ENCODE results near the gene ZXDC. TPM values are rescaled to one million over a fixed set of nuclear protein-coding genes. Genes with fewer than 3 reads are reported as not detected.

ZXDC gene
- total RNA-seq, 1 donor from 2014 or later = 31.8 TPM

- no peak for TF ChIP-seq CTCF (IDR thresholded peaks at IDR 0.05)
- no peaks in the 10 kb centered on the region for H3K9me3 Mint-ChIP-seq (ENCODE audit: unreplicated experiment)
- H3K4me3 Mint-ChIP-seq (ENCODE audit: unreplicated experiment) = no peak overlapping the region
- peak; percentile 83 for DNase-seq (ENCODE audit: extremely low spot score, unreplicated experiment)
- peaks cover 12% of the 10 kb centered on the region for H3K36me3 Mint-ChIP-seq (ENCODE audit: unreplicated experiment)
- H3K4me1 Mint-ChIP-seq (ENCODE audit: unreplicated experiment) = peaks cover 2% of the 10 kb centered on the region
- no peaks in the 10 kb centered on the region for H3K27me3 Mint-ChIP-seq (ENCODE audit: unreplicated experiment)
- H3K27ac Mint-ChIP-seq (ENCODE audit: unreplicated experiment) = no peak overlapping the region
Measured at GRCh38 chr3:126433496-126434263, 42.0 kb downstream of the ZXDC start.

- Mint-ChIP-seq H3K4me1 (ENCODE audit: unreplicated experiment) (peaks cover 2% of the 10 kb centered on the region), H3K27ac (ENCODE audit: unreplicated experiment) (no peak overlapping the region), H3K4me3 (ENCODE audit: unreplicated experiment) (no peak overlapping the region), H3K36me3 (ENCODE audit: unreplicated experiment) (peaks cover 12% of the 10 kb centered on the region), H3K27me3 (ENCODE audit: unreplicated experiment) (no peaks in the 10 kb centered on the region), H3K9me3 (ENCODE audit: unreplicated experiment) (no peaks in the 10 kb centered on the region)
- peak; percentile 78 for DNase-seq (ENCODE audit: extremely low spot score, unreplicated experiment)
- no peak for TF ChIP-seq CTCF (IDR thresholded peaks at IDR 0.05)
Measured at GRCh38 chr3:126433105-126433430, 42.6 kb downstream of the ZXDC start.

- no peak for TF ChIP-seq CTCF (IDR thresholded peaks at IDR 0.05)
- H3K27me3 Mint-ChIP-seq (ENCODE audit: unreplicated experiment) = no peaks in the 10 kb centered on the region
- peaks cover 2% of the 10 kb centered on the region for H3K4me1 Mint-ChIP-seq (ENCODE audit: unreplicated experiment)
- H3K4me3 Mint-ChIP-seq (ENCODE audit: unreplicated experiment) = no peak overlapping the region
- H3K27ac Mint-ChIP-seq (ENCODE audit: unreplicated experiment) = no peak overlapping the region
- no peaks in the 10 kb centered on the region for H3K9me3 Mint-ChIP-seq (ENCODE audit: unreplicated experiment)
- H3K36me3 Mint-ChIP-seq (ENCODE audit: unreplicated experiment) = peaks cover 9% of the 10 kb centered on the region
- DNase-seq (ENCODE audit: extremely low spot score, unreplicated experiment) = no peak
Measured at GRCh38 chr3:126432361-126433104, 43.2 kb downstream of the ZXDC start.

GRCh38 chr3:126431103-126431534 is 44.6 kb downstream of the ZXDC start:
- peaks cover 2% of the 10 kb centered on the region for H3K4me1 Mint-ChIP-seq (ENCODE audit: unreplicated experiment)
- no peaks in the 10 kb centered on the region for H3K27me3 Mint-ChIP-seq (ENCODE audit: unreplicated experiment)
- H3K9me3 Mint-ChIP-seq (ENCODE audit: unreplicated experiment) = no peaks in the 10 kb centered on the region
- TF ChIP-seq CTCF (IDR thresholded peaks at IDR 0.05) = no peak
- peaks cover 4% of the 10 kb centered on the region for H3K36me3 Mint-ChIP-seq (ENCODE audit: unreplicated experiment)
- H3K27ac Mint-ChIP-seq (ENCODE audit: unreplicated experiment) = no peak overlapping the region
- no peak overlapping the region for H3K4me3 Mint-ChIP-seq (ENCODE audit: unreplicated experiment)
- peak; percentile 73 for DNase-seq (ENCODE audit: extremely low spot score, unreplicated experiment)

GRCh38 chr3:126424751-126425150 is 50.9 kb downstream of the ZXDC start:
- no peak for TF ChIP-seq CTCF (IDR thresholded peaks at IDR 0.05)
- H3K4me3 Mint-ChIP-seq (ENCODE audit: unreplicated experiment) = no peak overlapping the region
- H3K27ac Mint-ChIP-seq (ENCODE audit: unreplicated experiment) = no peak overlapping the region

More at GRCh38 chr3:126424751-126425150, 50.9 kb downstream of the ZXDC start:
- no peaks in the 10 kb centered on the region for H3K36me3 Mint-ChIP-seq (ENCODE audit: unreplicated experiment)
- peaks cover 6% of the 10 kb centered on the region for H3K4me1 Mint-ChIP-seq (ENCODE audit: unreplicated experiment)
- H3K27me3 Mint-ChIP-seq (ENCODE audit: unreplicated experiment) = no peaks in the 10 kb centered on the region
- H3K9me3 Mint-ChIP-seq (ENCODE audit: unreplicated experiment) = peaks cover 5% of the 10 kb centered on the region
- peak; percentile 46 for DNase-seq (ENCODE audit: extremely low spot score, unreplicated experiment)

Measured in osteocyte (in vitro differentiated cells).